DND-41 (cell line): ENCODE results near the gene ITM2C.

Experiments used
- CTCF ChIP-seq: IDR thresholded peaks from 2 replicates; pipeline ENCODE4 v1.5.1; 2012; ENCODE audit warnings: borderline replicate concordance, low read length, moderate library complexity, mild to moderate bottlenecking; ENCODE audit not compliant: poor library complexity, severe bottlenecking; ENCODE audit errors: extremely low read depth
- EZH2 ChIP-seq: IDR thresholded peaks from 3 replicates; pipeline ENCODE4 v1.6.1; 2012; ENCODE audit warnings: borderline replicate concordance, low read depth, mild to moderate bottlenecking, moderate library complexity, low read length, inconsistent platforms; ENCODE audit not compliant: severe bottlenecking

GRCh38 chr2:230868161-230868946 is 3.6 kb downstream of the ITM2C start:
- TF ChIP-seq CTCF = no peak
- no peak for TF ChIP-seq EZH2
